DOHH2 (cell line): ENCODE results near the gene GABRG3.

Experiments used
- H3F3A ChIP-seq: fragments of 200-600 bp; sonication (generic), shearing (Covaris generic); 2 replicates; pipeline ENCODE4 v1.6.0; 2016; ENCODE audit warnings: antibody characterized with exemption, mild to moderate bottlenecking; ENCODE audit not compliant: control insufficient read depth, insufficient read depth
- H3K27ac ChIP-seq: fragments of 200-600 bp; sonication (generic); 2 replicates; pipeline ENCODE4 v1.5.1; 2014; ENCODE audit warnings: low read depth, mild to moderate bottlenecking, low read length, moderate library complexity
- H3K27me3 ChIP-seq: fragments of 200-600 bp; sonication (generic); 2 replicates; pipeline ENCODE4 v1.6.1; 2014; ENCODE audit warnings: mild to moderate bottlenecking, low read length, mixed read lengths; ENCODE audit not compliant: control insufficient read depth
- H3K36me3 ChIP-seq: fragments of 200-600 bp; sonication (generic); 2 replicates; pipeline ENCODE4 v1.6.1; 2014; ENCODE audit warnings: mild to moderate bottlenecking, low read length, moderate library complexity, mixed read lengths; ENCODE audit not compliant: control insufficient read depth
- H3K4me1 ChIP-seq: fragments of 200-600 bp; sonication (generic); 2 replicates; pipeline ENCODE4 v1.6.1; 2014; ENCODE audit warnings: mild to moderate bottlenecking, low read length, mixed read lengths; ENCODE audit not compliant: control insufficient read depth
- H3K4me2 ChIP-seq: fragments of 200-600 bp; sonication (generic); 2 replicates; pipeline ENCODE4 v1.6.0; 2014; ENCODE audit warnings: mild to moderate bottlenecking, low read length, moderate library complexity
- H3K4me3 ChIP-seq: fragments of 200-600 bp; sonication (generic); 2 replicates; pipeline ENCODE4 v1.5.1; 2014; ENCODE audit warnings: mild to moderate bottlenecking, low read length, mixed read lengths
- H3K79me2 ChIP-seq: fragments of 200-600 bp; sonication (generic); 2 replicates; pipeline ENCODE4 v1.6.1; 2014; ENCODE audit warnings: mild to moderate bottlenecking, low read length, mixed read lengths; ENCODE audit not compliant: control insufficient read depth
- H3K9me2 ChIP-seq: fragments of 200-600 bp; sonication (generic); replicated peaks from 2 replicates; pipeline ENCODE4 v1.6.1; 2014; ENCODE audit warnings: mild to moderate bottlenecking, low read length, mixed read lengths; ENCODE audit not compliant: control insufficient read depth
- H3K9me3 ChIP-seq: fragments of 200-600 bp; sonication (generic); 2 replicates; pipeline ENCODE4 v1.6.1; 2014; ENCODE audit warnings: antibody characterized with exemption, low read length, mixed read lengths; ENCODE audit not compliant: control insufficient read depth, insufficient read depth
- H4K20me1 ChIP-seq: fragments of 200-600 bp; sonication (generic); 2 replicates; pipeline ENCODE4 v1.6.0; 2014; ENCODE audit warnings: low read depth, mild to moderate bottlenecking, antibody characterized with exemption, low read length, moderate library complexity; ENCODE audit not compliant: control insufficient read depth, insufficient read depth
- CTCF ChIP-seq: fragments of 200-600 bp; sonication (generic); IDR thresholded peaks from one replicate; pipeline ENCODE4 v1.5.1; 2014; ENCODE audit warnings: antibody characterized with exemption, mild to moderate bottlenecking, low read depth, low read length; ENCODE audit not compliant: poor library complexity, severe bottlenecking
- EZH2phosphoT487 ChIP-seq: fragments of 200-600 bp; sonication (generic); IDR thresholded peaks from 2 replicates; pipeline ENCODE4 v1.6.1; 2017; ENCODE audit warnings: borderline replicate concordance, mild to moderate bottlenecking, antibody characterized with exemption, low read length, moderate library complexity, mixed read lengths

Gene GABRG3

GRCh38 chr15:27057904-27058645 lies 87.1 kb downstream of the GABRG3 start:
- no peaks in the 10 kb centered on the region for H3F3A ChIP-seq
- H4K20me1 ChIP-seq, result no peaks in the 10 kb centered on the region
- no peaks in the 10 kb centered on the region; the same call in 1 of the 2 replicates for H3K9me3 ChIP-seq
- no peaks in the 10 kb centered on the region for H3K79me2 ChIP-seq
- H3K27ac ChIP-seq, result no peak overlapping the region
- no peaks in the 10 kb centered on the region for H3K27me3 ChIP-seq
- H3K4me2 ChIP-seq, result no peak overlapping the region
- no peaks in the 10 kb centered on the region for H3K9me2 ChIP-seq
- H3K4me1 ChIP-seq, result no peaks in the 10 kb centered on the region
- TF ChIP-seq CTCF (no peak), EZH2phosphoT487 (no peak)
- H3K36me3 ChIP-seq, result no peaks in the 10 kb centered on the region
- no peak overlapping the region for H3K4me3 ChIP-seq

- Histone ChIP-seq H3K9me3 (no peaks in the 10 kb centered on the region; the same call in 1 of the 2 replicates), H3K4me3 (no peak overlapping the region), H3K4me2 (no peak overlapping the region), H3K36me3 (no peaks in the 10 kb centered on the region), H3K4me1 (no peaks in the 10 kb centered on the region), H3F3A (no peaks in the 10 kb centered on the region), H3K27ac (no peak overlapping the region), H4K20me1 (no peaks in the 10 kb centered on the region), H3K27me3 (no peaks in the 10 kb centered on the region), H3K9me2 (no peaks in the 10 kb centered on the region), H3K79me2 (no peaks in the 10 kb centered on the region)
- TF ChIP-seq CTCF, result no peak
- TF ChIP-seq EZH2phosphoT487, result no peak
Observed at GRCh38 chr15:27058939-27059338, 88.0 kb downstream of the GABRG3 start.

- no peak overlapping the region for H3K4me3 ChIP-seq
- H3K27me3 ChIP-seq, result no peaks in the 10 kb centered on the region
- H3K9me3 ChIP-seq, result no peaks in the 10 kb centered on the region; the same call in 1 of the 2 replicates
- no peaks in the 10 kb centered on the region for H3K79me2 ChIP-seq
- TF ChIP-seq EZH2phosphoT487 (no peak), CTCF (peak; percentile 68)
- H3F3A ChIP-seq, result no peaks in the 10 kb centered on the region
- no peaks in the 10 kb centered on the region for H4K20me1 ChIP-seq
- H3K9me2 ChIP-seq, result no peaks in the 10 kb centered on the region
- no peaks in the 10 kb centered on the region for H3K36me3 ChIP-seq
- H3K4me1 ChIP-seq, result no peaks in the 10 kb centered on the region
- H3K27ac ChIP-seq, result no peak overlapping the region
- no peak overlapping the region for H3K4me2 ChIP-seq
Observed at GRCh38 chr15:27059610-27060202, 88.7 kb downstream of the GABRG3 start.
